Activated naive CD4-positive, alpha-beta T cell treated with Interleukin-2 at 50 U/mL for 16 hours (primary cell): ENCODE measurements around the gene CABP4.
A peak's percentile ranks its signal among the peaks of the same experiment; 100 is the strongest.
"Not testable (repeated sequence)": the region's sequence is repeated elsewhere in the genome, so short reads cannot be mapped to it uniquely, and the experiment has no call there.

ENCODE experiments used
- DNase-seq: peaks from one replicate; pipeline ENCODE4 v3.0.0-alpha.2; 2020

The CABP4 gene

DNA sequence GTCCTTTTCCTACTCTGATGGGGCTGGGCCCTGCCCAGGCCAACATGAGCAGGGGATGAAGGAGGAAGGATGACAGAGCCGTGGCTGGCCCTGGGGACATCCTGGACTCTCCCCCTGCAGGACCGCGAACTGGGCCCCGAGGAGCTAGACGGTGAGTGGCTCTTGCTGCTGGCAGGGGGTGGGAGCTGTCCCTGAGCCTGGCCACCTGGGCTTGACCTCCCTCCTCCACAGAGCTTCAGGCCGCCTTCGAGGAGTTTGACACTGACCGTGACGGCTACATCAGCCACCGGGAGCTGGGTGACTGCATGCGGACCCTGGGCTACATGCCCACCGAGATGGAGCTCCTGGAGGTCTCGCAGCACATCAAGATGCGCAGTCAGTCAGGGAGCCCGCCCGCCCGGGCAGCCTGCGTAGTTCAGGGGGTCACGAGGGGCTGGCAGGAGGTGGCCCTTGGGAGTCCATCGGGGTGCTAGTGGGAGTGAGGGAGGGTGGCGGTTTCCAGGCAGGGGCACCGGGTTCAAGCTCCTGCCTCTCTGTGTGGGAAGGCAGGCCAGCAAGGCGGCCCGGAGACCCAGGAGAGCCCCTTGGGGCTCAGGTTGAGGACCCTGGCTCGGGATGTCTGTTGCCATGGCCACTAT lies 1.0 kb downstream of the CABP4 start:
- no peak for DNase-seq

DNA sequence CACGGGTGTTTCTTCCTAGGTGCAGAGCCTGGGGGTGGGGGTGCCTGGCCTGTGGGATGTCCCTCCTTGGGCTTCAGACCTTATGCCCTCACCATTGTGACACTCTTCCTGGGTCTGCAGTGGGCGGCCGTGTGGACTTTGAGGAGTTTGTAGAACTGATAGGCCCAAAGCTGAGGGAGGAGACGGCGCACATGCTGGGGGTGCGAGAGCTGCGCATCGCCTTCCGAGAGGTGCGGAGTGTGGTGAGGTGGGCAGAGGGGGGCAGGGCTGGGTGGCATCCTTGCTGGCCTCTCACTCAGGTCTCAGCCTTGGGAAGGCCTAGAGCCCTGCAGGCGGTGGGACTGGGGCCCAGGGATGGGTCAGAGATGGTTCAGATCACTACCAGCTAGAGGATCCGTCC lies 2.3 kb downstream of the CABP4 start:
- DNase-seq: no peak

DNA sequence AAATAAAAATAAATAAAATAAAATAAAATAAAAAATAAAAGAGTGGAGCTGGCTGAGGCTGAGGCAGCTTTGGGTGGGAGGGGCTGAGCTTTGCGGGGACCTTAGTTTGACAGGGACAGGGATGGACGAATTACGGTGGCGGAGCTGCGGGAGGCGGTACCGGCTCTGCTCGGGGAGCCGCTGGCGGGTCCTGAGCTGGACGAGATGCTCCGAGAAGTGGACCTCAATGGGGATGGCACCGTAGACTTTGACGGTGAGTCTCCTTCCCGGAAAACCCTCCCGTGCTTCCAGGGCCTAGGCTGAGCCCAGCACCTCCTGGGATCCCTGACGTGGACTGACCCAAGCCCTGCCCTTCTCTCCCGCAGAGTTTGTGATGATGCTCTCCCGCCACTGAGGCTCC lies 3.1 kb downstream of the CABP4 start:
- no peak for DNase-seq

DNA sequence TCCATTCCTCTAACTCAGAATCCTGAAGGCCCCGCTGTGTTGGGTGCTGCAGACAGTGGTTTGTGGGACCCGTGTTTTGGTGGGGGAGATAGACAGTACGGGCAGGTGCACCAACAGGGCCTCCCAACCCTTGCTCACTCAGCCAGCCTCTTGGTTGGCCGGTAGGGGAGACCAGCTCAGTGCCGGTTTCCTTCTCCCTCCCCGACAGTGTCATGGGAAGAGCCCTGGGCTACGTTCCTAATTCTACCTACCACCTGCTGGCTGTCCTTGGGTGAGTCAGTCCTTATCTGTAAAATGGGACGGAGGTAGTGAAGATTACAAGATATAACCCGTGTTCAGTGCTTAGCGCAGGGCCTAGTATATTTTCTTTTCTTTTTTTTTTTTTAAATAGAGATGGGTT lies 8.0 kb downstream of the CABP4 start:
- DNase-seq: no peak

DNA sequence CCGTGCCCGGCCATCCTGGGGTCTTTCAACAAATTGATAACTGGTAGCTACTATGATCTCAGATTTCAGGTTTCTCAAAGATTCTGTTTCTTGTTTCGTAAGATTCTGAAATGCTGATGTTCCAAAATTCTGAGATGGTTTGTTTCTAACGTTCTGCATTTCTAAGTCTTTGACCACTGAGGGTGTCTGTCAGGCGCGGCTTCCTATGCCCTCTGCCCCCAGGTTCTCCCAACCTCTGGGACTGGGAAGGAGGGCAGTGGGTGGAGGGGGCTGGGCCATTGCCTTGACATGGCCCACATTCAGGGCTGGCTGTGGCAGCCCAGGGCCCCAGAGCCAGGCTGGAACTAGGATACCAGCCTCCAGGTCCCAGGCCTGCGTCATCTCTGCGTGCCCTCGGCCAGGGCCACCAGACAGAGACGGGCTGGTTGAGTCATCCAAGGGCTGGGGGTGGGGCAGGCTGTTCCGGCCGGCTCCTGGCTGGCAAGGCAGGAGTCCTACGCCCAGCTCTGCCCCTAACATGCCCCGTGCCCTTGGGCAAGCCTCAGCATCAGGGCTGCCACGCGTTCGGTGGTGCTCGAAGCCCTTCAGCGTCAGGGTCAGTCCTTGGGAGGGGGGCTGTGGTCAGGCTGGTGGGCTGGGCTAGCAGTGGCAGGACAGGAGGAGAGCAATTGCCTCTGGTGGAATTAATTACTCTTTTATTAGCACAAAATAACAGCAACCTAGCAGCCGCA lies 8.7 kb downstream of the CABP4 start:
- DNase-seq: no peak

DNA sequence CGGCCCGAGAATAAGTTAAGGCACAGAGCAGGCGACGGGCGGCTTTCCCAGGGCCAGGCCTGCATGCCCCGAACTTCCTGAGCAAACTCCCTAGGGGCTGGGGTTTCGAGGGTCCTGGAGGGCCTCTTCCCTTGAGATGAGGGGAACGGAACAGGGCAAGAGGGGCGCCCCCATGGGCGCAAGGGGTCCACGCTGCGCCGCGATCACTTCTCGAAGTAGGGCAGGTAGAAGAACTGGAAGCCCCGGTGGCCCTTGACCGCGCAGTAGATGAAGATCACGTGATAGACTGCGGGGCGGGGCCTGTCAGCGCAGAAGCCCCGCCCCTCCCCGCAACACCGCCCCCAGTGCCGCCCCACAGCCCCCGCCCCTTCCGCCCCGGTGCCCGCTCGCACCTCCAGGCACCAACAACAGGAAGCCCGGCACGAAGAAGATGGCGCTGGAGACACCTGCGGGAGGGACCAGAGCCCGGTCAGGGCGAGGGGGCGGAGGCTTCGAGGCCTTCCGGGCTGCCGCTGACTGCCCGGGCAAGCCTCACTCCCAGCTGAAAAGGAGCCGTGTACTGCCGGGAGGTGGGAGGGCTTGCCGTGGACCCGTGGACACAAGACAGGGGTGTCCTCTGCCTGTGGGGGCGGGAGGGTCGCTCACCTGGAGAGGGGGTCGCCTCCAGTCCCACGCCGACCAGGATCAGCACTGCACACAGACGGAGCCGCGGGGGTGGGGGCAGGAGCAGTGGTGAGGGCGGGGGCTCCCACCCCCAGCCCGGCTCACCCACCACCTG lies 9.4 kb downstream of the CABP4 start:
- DNase-seq: peak; percentile 90

DNA sequence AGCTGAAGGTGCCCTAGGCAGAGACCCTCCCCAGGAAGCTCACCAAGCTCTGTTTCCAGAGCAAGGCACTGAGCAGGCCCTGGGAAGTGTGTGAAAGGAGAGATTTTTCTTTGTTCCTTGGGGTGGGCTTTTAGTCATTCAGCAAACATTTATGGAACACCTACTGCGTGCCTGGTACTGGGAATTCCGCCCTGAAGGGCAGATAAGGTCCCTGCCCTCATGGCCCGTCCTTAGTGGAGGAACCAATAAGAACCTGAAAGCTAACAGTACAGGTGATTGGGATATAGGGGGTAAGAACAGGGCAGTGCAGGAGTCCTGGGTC lies 10.0 kb downstream of the CABP4 start:
- DNase-seq: no peak

DNA sequence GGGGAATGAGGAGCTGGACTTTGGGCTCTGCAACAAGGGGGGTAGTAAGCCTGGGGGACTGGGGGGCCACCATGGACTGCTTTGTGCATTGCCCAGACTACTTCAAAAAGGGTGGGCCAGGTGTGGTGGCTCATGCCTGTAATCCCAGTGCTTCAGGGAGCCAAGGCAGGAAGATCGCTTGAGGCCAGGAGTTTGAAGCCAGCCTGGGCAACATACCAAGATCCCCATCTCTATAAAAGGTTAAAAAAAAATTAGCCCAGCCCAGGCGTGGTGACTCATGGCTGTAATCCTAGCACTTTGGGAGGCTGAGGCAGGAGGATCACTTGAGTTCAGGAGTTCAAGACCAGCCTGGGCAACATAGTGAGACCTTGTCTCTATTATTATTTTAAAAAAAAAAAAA lies 10.4 kb downstream of the CABP4 start:
- DNase-seq: not testable (repeated sequence)

DNA sequence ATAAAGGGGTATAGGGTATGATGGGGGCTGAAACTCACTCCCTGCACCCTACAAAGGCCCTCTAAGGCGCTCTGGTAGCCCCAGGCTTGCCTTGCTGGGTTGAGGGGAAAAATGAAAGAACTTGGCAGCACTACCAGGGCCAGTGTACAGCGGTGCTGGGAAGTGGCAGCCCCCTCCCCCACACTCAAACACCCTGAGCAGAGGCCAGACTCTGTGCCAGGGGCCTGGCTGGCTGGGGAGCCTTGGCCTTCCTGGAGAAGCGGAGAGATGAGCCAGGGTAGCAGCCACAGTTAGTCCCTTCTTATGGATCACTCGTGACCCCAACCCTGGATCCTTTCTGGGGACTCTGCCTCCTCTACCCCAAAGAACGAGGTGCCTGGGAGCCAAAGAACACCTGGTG lies 11.2 kb downstream of the CABP4 start:
- no peak for DNase-seq

DNA sequence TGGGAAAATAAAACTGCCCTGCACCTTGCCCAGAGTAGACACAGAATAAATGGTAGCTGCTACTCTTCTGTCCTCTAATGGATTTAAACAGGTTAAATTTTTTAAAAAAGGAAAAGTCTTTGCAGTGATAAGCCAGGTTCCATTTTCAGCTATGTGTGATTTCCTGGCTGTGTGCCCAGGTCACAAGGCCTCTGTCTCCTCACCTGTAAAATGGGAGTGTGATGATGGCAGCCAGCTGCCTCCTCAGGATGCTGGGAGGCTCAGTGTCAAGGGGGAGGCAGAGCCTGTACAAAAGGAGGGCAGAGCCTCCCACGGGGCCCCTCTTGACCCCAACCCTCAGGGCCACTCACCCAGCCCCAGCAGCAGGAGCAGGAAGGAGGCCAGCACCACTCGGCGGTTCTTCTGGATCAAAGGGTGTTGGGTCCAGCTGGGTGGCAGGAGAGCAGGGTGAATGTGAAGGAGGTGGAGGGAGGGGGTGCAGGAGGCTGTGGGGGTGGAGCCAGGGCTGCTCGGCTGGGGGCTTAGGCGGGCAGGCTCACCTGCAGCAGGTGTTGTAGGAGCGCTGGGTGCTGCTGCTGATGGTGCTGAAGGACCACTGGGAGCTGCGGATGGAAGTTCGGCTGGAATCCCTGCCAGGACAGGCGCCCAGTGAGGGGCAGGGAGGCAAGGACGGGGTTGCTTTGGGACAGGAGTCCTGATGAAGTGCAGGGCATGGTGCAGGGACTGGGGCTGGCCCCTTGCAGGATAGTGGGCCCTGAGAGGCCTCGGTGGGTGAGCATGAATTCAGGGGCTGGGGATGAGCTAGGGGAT lies 12.0 kb downstream of the CABP4 start:
- DNase-seq: no peak

DNA sequence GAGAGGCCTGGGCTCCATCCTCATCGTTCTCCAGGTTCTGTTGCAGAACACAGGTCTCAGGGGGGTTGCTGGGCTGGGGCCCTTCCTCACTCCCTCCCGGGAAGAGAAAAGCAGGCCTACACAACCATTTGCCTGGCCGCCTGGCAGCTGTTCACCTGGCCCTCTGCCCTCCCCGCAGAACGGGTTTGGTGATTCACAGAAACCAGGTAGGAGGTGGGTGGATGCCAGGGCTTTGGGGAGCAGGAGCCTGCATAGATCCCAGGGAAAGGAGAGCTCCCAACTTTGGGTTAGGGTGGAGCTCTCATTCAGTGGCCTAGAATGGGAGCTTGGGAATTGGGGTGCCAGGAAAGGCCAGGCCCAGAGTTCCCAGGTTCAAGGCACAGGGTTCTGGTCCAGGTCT lies 12.9 kb downstream of the CABP4 start:
- DNase-seq: peak; percentile 41

DNA sequence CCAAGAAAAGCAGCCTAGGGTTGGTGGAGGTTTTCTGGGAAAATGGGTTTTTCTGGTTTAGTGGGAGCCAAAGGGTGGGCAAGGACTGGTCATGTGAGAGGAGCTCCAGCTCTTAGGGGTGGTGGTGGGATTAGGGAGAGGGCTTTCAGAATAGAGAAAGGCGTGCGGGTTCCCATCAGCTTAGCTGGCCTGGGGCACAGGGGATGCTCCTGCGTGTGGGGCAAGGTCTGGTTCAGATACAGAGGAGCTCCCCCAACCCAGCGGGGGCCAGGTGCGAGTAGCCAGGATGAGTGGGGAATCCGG lies 13.3 kb downstream of the CABP4 start:
- DNase-seq: no peak

DNA sequence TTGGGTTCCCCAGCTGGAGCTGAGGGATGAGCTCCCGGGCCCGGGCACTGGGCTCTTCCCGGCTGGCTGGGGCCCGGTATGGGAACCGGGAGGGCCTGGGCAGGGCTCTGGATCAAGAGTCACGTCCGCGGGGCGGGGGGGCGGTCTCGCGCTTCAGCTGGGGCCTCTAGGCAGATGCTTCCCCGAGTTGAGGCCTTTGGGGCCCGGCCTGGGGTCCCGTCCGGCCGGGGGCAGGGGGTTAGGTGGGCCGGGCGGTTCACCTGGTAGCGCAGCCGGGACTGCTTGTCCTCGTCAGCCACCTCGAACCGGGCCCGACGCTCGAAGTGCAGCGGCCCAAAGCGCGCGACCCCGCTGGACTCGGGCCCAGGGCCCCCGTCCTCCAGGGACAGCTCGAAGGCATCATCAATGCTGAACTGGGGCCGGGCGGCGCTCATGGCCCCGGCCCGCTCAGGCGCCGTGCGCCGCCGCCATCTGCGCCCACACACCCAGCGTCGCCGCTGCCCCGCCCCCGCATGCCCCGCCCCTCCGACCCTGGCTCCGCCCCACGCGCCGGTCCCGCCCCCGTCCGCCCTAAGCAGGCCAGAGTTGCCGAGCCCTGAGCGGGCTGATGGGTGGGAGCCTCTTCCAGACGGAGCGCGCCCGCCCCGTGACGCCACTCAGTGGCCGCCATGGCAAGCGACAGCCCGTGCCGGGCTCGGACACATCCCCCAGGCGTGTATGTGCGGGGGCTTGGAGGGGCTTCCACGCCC lies 13.8 kb downstream of the CABP4 start, which contains the start of gene TMEM134:
Gene TMEM134 (minus strand): TSS at position 493 of the 749 bp plus-strand sequence. CDS start 59 bp downstream, at position 434.
- peak; percentile 90 for DNase-seq

DNA sequence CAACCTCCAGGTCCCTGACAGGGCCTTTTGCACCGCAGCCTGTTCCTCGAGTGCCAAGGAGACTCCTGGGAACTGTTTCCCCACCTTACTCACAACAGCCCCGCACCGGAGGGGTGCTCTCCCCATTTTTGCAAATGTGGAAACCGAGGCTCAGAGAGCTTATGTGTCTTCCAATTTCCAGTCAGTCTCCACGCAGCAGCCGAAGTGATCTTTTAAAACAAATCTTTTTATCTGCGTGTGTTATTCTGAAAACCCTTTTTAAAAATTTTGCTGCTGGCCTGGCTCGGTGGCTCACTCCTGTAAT lies 14.3 kb downstream of the CABP4 start:
- DNase-seq: no peak

DNA sequence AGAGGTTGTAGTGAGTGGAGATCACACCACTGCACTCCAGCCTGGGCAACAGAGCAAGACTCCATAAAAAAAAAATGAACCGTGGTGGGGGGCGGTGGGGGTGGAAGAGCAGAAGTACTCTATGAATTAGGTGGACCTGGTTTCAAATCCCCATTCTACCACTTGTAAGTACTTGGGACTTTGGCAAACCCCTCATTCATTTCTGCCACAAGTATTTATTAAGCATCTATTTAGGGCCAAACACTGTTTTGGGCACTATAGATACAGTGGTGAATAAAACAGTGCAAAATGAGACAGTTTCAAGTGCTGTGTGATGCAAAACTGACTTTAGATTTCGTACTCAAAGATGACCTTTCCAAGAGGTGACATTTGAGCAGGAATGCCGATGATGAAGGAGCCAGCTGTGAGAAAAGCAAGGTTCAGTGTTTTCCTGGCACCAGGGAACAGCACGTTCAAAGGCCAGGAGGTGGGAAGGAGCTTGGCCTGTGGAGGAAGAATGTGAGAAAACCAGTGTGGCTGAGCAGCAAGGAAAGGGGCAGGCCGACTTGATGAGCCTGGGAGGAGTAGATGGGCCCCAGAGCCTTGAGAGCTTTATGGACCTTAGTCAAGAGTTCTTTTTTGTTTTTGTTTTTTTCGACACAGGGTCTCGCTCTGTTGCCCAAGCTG lies 15.3 kb downstream of the CABP4 start:
- DNase-seq: no peak

DNA sequence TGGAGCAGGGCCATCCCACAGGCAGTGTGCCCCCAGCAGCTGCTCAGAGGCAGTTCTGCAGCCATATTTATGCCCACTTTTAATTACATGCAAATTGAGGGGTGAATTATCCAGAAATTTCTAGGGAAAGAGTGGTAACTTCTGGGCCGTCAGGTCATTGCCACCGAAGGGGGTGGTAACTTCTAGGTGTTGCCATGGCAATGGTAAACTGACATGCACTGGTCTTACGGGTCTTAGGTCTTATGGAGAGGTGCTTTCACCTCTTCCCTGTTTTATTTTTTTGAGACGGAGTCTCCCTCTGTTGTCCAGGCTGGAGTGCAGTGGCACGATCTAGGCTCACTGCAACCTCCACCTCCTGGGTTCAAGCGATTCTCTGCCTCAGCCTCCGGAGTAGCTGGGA lies 17.7 kb downstream of the CABP4 start:
- DNase-seq: no peak

DNA sequence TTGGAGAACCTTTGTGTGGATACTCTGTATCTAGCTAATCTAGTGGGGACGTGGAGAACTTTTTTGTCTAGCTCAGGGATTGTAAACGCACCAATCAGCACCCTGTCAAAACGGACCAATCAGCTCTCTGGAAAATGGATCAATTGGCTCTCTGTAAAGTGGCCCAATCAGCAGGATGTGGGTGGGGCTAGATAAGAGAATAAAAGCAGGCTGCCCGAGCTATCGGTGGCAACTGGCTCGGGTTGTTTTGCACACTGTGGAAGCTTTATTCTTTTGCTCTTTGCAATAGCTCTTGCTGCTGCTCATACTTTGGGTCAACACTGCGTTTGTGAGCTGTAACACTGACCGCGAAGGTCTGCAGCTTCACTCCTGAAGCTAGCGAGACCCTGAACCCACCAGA lies 21.5 kb downstream of the CABP4 start:
- not testable (repeated sequence) for DNase-seq

DNA sequence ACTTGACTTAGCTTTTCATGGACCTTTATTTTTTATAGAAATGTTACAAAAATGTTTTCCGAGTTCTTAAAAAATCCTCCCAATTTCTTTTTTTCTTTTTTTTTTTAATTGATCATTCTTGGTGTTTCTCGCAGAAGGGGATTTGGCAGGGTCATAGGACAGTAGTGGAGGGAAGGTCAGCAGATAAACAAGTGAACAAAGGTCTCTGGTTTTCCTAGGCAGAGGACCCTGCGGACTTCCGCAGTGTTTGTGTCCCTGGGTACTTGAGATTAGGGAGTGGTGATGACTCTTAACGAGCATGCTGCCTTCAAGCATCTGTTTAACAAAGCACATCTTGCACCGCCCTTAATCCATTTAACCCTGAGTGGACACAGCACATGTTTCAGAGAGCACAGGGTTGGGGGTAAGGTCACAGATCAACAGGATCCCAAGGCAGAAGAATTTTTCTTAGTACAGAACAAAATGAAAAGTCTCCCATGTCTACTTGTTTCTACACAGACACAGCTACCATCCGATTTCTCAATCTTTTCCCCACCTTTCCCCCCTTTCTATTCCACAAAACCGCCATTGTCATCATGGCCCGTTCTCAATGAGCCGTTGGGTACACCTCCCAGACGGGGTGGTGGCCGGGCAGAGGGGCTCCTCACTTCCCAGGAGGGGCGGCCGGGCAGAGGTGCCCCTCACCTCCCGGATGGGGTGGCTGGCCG lies 22.3 kb downstream of the CABP4 start:
- DNase-seq: not testable (repeated sequence)

DNA sequence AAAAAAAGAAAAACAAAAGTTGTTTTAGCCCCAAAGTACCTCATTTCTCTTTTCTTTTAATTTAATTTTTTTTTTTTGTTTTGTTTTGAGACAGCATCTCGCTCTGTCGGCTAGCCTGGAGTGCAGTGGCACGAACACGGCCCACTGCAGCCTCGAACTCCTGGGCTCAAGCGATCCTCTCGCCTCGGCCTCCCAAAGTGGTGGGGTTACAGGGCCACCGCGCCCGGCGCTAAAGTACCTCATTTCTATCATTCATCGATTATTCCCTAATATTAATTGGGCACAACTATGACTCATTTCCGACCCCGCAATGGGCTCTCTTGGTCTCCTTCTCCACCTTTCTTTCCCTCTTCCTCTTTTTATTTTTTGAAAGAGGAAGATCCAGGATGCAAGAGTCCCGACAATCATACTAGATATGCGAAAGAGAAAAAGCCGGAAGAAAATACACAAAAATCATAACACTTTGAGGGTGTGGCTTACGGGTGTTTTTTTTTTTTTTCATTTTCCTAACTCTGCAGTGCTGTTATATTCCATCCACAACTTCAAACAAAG lies 27.2 kb downstream of the CABP4 start:
- no peak for DNase-seq

DNA sequence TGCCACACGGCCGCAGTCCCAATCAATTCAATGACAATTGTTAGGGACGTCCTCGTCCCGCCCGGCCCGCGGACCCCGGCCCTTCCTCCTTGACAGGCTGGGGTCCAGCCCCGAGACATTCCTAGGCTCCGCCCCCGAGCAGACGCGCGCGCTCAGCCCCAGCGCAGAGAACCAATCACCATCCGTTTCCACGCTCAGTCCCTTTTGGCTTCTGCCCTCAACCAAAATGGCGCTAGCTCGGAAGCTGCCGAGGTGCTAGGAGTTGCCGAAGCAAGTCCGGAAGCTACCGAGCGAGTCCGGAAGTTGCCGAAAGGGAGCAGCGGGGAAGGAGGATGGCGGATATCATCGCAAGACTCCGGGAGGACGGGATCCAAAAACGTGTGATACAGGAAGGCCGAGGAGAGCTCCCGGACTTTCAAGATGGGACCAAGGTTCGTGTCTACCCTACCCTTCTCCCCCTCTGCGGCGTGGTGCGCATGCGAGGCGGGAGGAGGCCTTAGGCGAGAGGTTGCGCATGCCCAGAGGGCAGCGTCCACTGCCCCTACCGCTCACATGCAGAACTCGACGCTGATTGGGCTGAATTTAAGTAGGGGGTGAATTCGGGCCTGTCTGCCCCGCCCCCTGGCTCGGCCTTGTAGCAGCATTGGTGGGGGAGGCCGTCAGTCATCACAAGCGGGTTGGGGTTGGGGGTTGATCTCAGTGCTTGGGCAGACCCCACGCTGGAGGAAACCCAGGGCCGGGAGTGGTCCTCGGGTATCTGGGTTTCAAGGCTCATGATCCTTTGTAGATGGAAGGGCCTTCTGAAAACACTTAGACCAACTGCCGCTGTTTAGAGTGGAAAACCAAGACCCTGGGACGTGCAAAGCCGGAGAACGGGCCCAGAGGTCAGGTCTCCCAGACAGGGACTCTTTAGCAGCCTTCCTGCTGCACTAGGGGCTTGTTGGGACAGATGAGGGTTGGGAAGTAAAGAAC lies 28.0 kb downstream of the CABP4 start, which contains the start of gene AIP:
Gene AIP (plus strand): TSS at position 200 of the 972 bp plus-strand sequence. CDS start 133 bp downstream, at position 333.
- peak; percentile 98 for DNase-seq
